ENCODE data around the gene ADGRG3. TPM values are rescaled to one million over a fixed set of nuclear protein-coding genes. Genes with fewer than 3 reads are reported as not detected.
A peak's percentile ranks its signal among the peaks of the same experiment; 100 is the strongest.

The ADGRG3 gene
- total and polyA plus RNA-seq, 9 donors: 0.04 to 1.1 (median 0.21) TPM

GRCh38 chr16:57736419-57737351 lies 68.6 kb downstream of the ADGRG3 start:
- H3K4me3 ChIP-seq (ENCODE audit: low read length): peak overlapping the region; percentile 82
- H3K9me3 ChIP-seq (replicated peaks; ENCODE audit: control insufficient read depth, low read depth, low read length): no peaks in the 10 kb centered on the region
- no peaks in the 10 kb centered on the region for H3K27me3 ChIP-seq (ENCODE audit: control insufficient read depth, insufficient read depth, low read length)
- H3K4me1 ChIP-seq (ENCODE audit: control insufficient read depth, insufficient read depth, low read length): peaks cover 43% of the 10 kb centered on the region
- H3K27ac ChIP-seq (ENCODE audit: low read length): peak overlapping the region; percentile 95
- 0% methylated on average over 6 of the region's 23 CpGs for WGBS (ENCODE audit: insufficient coverage)
- DNase-seq: peak; percentile 86
- H3K36me3 ChIP-seq (ENCODE audit: control insufficient read depth, insufficient read depth, low read length): peaks cover 24% of the 10 kb centered on the region

DNA sequence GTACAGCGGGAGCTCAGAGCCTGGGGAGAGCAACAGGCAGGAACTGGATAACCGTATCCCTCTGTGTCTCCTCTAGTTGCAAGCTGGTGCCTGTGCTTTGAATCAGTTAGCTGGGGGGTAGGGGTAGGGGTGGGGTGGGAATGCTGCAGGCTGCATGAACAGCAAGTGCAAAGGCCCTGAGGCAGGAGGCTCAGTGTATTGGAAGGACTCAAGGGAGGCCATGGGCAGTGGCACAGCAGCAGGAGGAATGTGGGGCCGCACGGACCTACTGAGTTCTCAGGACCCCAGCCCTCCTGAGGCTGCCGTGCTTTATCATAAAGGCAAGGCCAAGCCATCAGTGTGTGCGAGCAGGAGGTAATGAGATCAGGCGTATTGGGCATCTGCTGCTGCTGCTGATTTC lies 70.7 kb downstream of the ADGRG3 start:
- no peak for DNase-seq
- no peaks in the 10 kb centered on the region for H3K27me3 ChIP-seq (ENCODE audit: control insufficient read depth, insufficient read depth, low read length)
- peaks cover 26% of the 10 kb centered on the region for H3K36me3 ChIP-seq (ENCODE audit: control insufficient read depth, insufficient read depth, low read length)
- 94% methylated on average over 6 of the region's 7 CpGs for WGBS (ENCODE audit: insufficient coverage)
- no peak overlapping the region for H3K4me3 ChIP-seq (ENCODE audit: low read length)
- H3K4me1 ChIP-seq (ENCODE audit: control insufficient read depth, insufficient read depth, low read length): peaks cover 52% of the 10 kb centered on the region
- no peak overlapping the region for H3K27ac ChIP-seq (ENCODE audit: low read length)
- no peaks in the 10 kb centered on the region for H3K9me3 ChIP-seq (replicated peaks; ENCODE audit: control insufficient read depth, low read depth, low read length)

Other genes starting within 250 kb of the ADGRG3 start
- gene CIAPIN1, start 220.9 kb upstream of the ADGRG3 start, total RNA-seq: 45.8 TPM
- gene CIAPIN1, start 220.9 kb upstream of the ADGRG3 start, polyA plus RNA-seq (ENCODE audit: insufficient read depth in 1 of 8, insufficient read length in 8 of 8, low replicate concordance in 1 of 8): 10 to 100 TPM; 56.9 to 65.8 (median 60.8) TPM
- gene COQ9, start 220.8 kb upstream of the ADGRG3 start, total RNA-seq: 68.8 TPM
- gene COQ9, start 220.8 kb upstream of the ADGRG3 start, polyA plus RNA-seq (ENCODE audit: insufficient read depth in 1 of 8, insufficient read length in 8 of 8, low replicate concordance in 1 of 8): 10 to 100 TPM; 57.0 to 75.0 (median 66.2) TPM
- 55.6 TPM for gene POLR2C, start 205.6 kb upstream of the ADGRG3 start, total RNA-seq
- 10 to 100 TPM; 44.3 to 56.7 (median 48.2) TPM for gene POLR2C, start 205.6 kb upstream of the ADGRG3 start, polyA plus RNA-seq (ENCODE audit: insufficient read depth in 1 of 8, insufficient read length in 8 of 8, low replicate concordance in 1 of 8)
- gene DOK4, start 181.8 kb upstream of the ADGRG3 start, total RNA-seq: 8.2 TPM
- 10 to 100 TPM in 6 of 8 donors, 1 to 10 TPM in 2; 6.8 to 14.9 (median 11.4) TPM for gene DOK4, start 181.8 kb upstream of the ADGRG3 start, polyA plus RNA-seq (ENCODE audit: insufficient read depth in 1 of 8, insufficient read length in 8 of 8, low replicate concordance in 1 of 8)
- gene CCDC102A, start 131.7 kb upstream of the ADGRG3 start, total RNA-seq: 13.9 TPM
- gene CCDC102A, start 131.7 kb upstream of the ADGRG3 start, polyA plus RNA-seq (ENCODE audit: insufficient read depth in 1 of 8, insufficient read length in 8 of 8, low replicate concordance in 1 of 8): 10 to 100 TPM in 7 of 8 donors, 1 to 10 TPM in 1; 9.3 to 20.9 (median 15.9) TPM
- gene ADGRG5, start 125.7 kb upstream of the ADGRG3 start, total RNA-seq: 0.13 TPM
- gene ADGRG5, start 125.7 kb upstream of the ADGRG3 start, polyA plus RNA-seq (ENCODE audit: insufficient read depth in 1 of 8, insufficient read length in 8 of 8, low replicate concordance in 1 of 8): 1 to 10 TPM in 7 of 8 donors, under 1 TPM in 1; 0.64 to 2.6 (median 1.8) TPM
- gene ADGRG1, start 39.7 kb upstream of the ADGRG3 start, total RNA-seq: 1.9 TPM
- gene ADGRG1, start 39.7 kb upstream of the ADGRG3 start, polyA plus RNA-seq (ENCODE audit: insufficient read depth in 1 of 8, insufficient read length in 8 of 8, low replicate concordance in 1 of 8): 10 to 100 TPM in 1 of 8 donors, 1 to 10 TPM in 7; 4.9 to 13.0 (median 5.9) TPM
- gene DRC7, start 26.5 kb downstream of the ADGRG3 start, total RNA-seq: 0.09 TPM
- gene DRC7, start 26.5 kb downstream of the ADGRG3 start, polyA plus RNA-seq (ENCODE audit: insufficient read depth in 1 of 8, insufficient read length in 8 of 8, low replicate concordance in 1 of 8): under 1 TPM in 5 of 8 donors, not detected in 3; 0.06 to 0.40 (median 0.20) TPM
- 33.3 TPM for gene KATNB1, start 67.5 kb downstream of the ADGRG3 start, total RNA-seq
- 10 to 100 TPM; 32.7 to 63.2 (median 44.1) TPM for gene KATNB1, start 67.5 kb downstream of the ADGRG3 start, polyA plus RNA-seq (ENCODE audit: insufficient read depth in 1 of 8, insufficient read length in 8 of 8, low replicate concordance in 1 of 8)
- gene KIFC3, start 134.2 kb downstream of the ADGRG3 start, total RNA-seq: 13.8 TPM
- gene KIFC3, start 134.2 kb downstream of the ADGRG3 start, polyA plus RNA-seq (ENCODE audit: insufficient read depth in 1 of 8, insufficient read length in 8 of 8, low replicate concordance in 1 of 8): 10 to 100 TPM; 15.1 to 34.6 (median 23.1) TPM